D721Med (cell line): ENCODE results near the gene OR52E8.

Experiments used
- DNase-seq: peaks from one replicate; pipeline ENCODE4 v3.0.0; 2011; ENCODE audit warnings: low spot score; ENCODE audit not compliant: insufficient read length
- FAIRE-seq: peaks from 2 replicates; lab custom pipeline; 2011; peaks lifted over from hg19 to GRCh38; lab: Jason Lieb, UNC
- TF ChIP-seq, protein P1 (sequence below): IDR thresholded peaks from 2 replicates; pipeline ENCODE4 v1.5.1; 2012; ENCODE audit warnings: mild to moderate bottlenecking, control low read depth; ENCODE audit not compliant: insufficient read depth; ENCODE audit errors: missing control alignments

OR52E8 gene

DNA sequence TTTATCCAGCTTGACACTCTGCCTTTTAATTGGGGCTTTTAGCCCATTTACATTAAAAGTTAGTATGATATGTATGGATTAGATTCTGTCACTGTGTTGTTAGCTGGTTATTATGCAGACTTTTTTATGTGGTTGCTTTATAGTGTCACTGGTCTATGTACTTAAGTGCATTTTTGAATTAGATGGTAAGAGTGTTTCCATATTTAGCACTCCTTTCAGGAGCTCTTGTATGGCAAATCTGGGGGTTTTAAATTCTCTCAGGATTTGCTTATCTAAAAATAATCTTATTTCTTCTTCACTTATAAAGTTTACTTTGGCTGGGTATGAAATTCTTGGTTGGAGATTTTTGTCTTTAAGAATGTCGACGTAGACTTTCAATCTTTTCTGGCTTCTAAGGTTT, 19.8 kb downstream of the OR52E8 start:
- no peak for DNase-seq
- TF ChIP-seq, protein P1, sequence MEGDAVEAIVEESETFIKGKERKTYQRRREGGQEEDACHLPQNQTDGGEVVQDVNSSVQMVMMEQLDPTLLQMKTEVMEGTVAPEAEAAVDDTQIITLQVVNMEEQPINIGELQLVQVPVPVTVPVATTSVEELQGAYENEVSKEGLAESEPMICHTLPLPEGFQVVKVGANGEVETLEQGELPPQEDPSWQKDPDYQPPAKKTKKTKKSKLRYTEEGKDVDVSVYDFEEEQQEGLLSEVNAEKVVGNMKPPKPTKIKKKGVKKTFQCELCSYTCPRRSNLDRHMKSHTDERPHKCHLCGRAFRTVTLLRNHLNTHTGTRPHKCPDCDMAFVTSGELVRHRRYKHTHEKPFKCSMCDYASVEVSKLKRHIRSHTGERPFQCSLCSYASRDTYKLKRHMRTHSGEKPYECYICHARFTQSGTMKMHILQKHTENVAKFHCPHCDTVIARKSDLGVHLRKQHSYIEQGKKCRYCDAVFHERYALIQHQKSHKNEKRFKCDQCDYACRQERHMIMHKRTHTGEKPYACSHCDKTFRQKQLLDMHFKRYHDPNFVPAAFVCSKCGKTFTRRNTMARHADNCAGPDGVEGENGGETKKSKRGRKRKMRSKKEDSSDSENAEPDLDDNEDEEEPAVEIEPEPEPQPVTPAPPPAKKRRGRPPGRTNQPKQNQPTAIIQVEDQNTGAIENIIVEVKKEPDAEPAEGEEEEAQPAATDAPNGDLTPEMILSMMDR: no peak
- FAIRE-seq: no peak

DNA sequence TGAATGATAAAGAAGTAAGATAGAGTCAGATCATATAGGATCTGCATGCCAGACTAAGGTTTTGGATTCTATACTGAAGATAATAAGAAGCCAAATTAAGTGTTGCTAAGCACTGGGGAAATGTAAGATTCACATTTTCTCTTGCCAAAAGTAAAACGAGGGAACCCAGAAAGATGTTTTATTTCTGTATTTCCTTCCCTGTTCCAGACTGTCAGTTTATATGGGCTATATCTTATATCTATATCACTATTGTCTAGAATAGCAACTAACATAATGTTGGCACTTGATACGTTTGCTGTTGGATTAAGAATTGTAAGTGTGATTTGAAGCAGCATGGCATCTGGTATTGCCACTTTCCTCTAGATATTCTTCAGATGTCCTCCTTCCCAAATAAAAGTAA, 24.0 kb downstream of the OR52E8 start:
- DNase-seq: no peak
- TF ChIP-seq, protein P1: no peak
- no peak for FAIRE-seq

DNA sequence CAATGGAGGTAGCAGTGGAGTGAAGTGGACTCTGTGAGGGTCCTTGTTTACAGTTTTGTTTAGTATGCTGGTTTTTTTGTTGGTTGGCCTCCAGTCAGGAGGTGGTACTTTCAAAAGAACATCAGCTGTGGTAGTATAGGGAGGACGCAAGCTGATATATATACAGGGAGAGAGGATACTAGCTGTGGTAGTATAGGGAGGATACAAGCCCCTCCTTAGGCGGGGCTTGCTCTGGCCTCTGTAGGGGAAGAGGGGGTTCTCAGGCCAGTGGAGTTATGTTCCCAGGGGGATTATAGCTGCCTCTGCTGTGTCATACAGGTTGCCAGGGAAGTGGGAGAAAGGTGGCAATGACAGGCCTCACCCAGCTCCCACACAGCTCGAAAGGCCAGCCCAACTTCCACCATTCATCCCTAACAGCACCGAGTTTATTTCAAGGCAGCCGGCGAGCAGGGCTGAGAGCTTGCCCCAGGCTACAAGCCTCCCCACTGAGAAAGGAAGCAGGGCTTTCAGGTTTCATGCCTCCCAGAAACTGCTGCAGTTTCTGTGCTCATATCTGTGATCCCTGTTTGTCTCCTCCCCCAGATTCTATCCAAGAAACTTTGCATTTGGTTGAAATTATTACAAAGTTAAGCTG, 26.2 kb downstream of the OR52E8 start:
- no peak for FAIRE-seq

DNA sequence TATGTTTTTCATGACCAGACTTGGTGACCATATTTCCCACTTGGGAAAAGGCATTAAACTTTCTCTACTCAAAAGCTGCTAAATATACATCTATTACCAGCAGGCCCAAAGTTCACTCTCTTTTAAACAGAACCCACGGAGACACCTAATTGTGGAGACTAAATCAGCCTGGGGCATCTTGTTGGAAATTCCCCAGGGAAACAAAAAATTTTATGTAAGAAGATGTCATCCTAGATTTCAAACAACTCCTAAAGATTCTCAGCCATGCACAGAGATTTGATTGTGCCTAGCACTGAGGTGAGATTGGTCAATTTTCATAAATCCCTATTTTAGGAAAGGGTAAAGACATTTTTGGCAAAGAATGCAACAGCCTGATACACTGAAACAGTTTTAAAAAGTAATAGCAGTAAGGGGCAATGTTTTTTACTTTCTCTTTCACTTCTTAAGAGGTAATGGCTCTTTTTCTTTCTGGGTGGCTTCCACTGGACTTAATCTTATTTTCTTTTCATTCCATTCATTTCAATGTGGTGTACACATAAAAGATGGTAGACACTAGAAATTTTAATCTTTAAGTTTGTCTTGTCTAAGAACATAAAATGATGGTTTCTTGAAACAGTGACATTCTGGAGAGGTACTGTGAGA, 39.1 kb downstream of the OR52E8 start:
- no peak for FAIRE-seq
- TF ChIP-seq, protein P1: no peak
- no peak for DNase-seq

More for the DNA sequence above, 26.2 kb downstream of the OR52E8 start:
- no peak for DNase-seq
- TF ChIP-seq, protein P1: no peak

DNA sequence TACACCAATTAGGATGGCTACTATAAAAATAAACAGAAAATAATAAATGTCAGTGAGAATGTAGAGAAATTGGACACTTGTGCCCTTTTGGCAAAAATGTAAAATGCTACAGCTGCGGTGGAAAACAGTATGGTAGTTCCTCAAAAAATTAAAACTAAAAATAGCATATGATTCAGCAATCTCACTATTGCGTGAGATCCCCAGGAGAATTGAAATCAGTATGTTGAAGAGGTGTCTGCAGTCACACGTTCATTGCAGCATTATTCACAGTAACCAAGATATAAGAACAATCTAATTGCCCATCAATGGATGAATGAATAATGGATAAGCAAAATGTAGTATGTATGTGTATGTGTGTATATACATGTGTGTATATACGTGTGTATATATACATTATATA, 42.0 kb downstream of the OR52E8 start:
- TF ChIP-seq, protein P1: no peak
- FAIRE-seq (no peak), DNase-seq (no peak)

DNA sequence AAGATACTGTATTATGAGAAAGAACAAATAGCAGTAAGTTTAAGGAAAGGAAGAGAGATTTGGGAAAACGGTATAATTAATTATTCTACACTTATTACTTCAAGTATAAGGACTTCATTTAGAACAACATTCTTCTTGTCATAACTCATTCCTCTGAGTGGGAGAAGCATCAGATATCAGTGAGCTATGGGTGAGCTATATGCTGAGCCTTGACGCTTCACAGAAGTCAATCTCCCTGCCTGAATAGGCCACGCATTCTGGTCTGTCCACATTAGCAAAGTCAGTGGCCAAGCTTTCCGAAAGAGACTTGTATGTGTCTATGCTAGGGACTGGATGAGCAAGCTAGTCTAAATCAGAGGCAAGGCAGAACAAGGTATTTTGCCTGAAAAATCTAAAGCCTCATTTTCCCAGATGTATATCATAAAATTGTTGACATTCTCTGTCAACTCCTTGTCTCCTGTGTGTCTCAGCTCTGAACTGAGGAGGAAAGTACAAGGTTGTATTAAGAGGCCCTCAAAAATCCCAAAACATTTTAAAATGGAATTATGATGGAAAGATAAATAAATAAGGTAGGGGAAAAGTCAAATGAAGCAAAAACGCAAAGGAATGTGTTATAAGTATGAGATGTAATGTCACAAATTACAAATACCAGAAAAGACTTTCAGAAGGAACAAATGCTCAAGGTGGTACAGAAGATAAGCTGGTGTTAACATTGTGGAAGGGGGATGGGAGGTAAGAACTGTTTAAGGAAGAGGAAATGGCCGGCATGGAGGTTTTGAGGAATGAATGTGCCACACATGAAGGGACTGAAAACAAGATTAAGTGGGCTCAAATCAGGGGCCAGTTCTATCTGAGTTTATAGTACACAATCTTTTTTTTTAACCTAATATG, 47.3 kb downstream of the OR52E8 start:
- DNase-seq: no peak
- TF ChIP-seq, protein P1: no peak
- FAIRE-seq: no peak

DNA sequence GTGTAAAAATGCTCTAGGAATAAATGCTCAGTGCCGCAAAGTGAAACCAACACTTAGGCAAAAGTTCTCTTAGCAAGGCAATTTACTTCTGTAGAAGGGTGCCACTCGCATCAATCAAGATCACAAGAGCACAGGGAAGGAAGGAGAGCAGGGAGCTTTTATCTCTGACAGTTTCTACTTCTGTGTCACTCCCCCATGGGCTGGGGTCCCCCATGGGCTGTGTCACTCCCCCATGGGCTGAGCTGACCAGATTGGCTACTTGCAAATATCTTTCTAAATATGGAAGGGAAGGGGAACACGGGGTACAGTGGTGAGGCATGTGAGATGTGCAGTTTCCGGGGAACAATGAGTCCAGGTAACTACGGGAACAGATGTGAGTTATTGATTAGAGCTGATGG, 48.4 kb downstream of the OR52E8 start:
- FAIRE-seq (no peak), DNase-seq (no peak)
- TF ChIP-seq, protein P1: no peak
